Activated CD4-positive, alpha-beta T cell treated with anti-CD3 and anti-CD28 coated beads for 24 hours (primary cell): ENCODE results near the gene PRRT4.

ENCODE experiments used
- DNase-seq, 2 donors: peaks; one replicate each; pipeline ENCODE4 v3.0.0-alpha.2; 2020; ENCODE audit warnings: low read depth in 2 of 2

Gene PRRT4

DNA sequence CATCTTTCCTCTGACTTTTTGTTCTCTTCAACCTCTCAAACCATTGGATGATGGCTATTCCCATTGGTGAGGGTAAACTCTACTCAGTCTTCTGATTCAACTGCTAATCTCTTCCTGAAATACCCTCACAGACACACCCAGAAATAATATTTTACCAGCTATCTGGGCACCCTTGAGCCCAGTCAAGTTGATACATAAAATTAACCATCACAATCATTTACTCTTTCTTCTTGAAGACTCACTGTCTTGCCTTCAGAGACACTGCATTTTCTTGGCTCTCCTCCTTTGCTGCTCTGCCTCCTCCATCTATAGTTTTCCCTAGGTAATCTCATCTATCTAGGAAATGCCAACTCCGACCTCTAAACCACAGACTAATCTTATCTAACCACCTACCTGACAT, 12.6 kb upstream of the PRRT4 start:
- no peak for DNase-seq

DNA sequence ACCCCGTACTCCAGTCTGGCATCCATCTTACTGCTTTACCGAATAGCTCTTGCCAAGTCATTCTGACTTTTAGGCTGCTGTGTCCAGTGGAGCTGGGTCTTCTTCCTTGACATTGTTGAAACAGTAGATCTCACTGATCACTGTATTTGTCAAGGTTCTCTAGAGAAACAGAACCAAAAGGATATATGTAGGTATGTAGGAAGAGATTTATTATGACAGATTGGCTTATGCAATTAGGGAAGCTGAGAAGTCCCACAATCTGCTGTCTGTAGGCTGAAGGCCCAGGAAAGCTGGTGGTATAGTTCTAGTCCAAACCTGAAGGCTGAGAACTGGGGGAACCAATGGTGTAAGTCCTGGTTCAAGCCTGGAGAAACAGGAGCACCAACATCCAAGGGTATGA, 12.1 kb upstream of the PRRT4 start:
- DNase-seq = no peak

DNA sequence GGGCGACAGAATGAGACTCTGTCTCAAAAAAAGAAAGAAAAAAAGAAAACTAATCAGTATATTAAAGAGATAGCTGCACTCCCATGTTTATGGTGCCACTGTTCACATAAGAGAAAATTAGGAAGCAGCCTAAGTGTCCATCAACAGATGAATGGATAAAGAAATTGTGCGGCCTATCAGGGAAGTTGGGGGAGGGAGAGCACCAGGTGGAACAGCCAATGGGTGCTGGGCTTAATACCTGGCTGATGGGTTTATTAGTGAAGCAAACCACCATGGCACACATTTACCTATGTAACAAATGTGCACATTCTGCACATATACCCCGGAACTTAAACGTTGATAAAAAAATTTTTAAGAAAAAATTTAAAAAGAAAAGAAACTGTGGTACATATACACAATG, 9.0 kb upstream of the PRRT4 start:
- no peak for DNase-seq

DNA sequence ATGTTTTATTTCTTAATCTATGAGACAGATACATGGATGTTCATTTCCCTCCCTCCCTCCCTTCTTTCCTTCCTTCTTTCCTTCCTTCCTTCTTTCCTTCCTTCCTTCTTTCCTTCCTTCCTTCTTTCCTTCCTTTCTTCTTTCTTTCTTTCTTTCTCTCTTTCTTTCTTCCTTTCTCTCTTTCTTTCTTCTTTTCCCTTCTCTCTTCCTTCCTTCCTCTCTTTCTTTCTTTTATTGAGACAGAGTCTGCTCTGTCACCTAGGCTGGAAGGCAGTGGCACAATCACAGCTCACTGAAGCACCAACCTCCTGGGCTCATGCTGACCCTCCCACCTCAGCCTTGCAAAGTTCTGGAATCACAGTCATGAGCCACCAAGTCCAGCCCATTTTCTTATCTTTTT, 5.5 kb upstream of the PRRT4 start:
- DNase-seq = no peak

DNA sequence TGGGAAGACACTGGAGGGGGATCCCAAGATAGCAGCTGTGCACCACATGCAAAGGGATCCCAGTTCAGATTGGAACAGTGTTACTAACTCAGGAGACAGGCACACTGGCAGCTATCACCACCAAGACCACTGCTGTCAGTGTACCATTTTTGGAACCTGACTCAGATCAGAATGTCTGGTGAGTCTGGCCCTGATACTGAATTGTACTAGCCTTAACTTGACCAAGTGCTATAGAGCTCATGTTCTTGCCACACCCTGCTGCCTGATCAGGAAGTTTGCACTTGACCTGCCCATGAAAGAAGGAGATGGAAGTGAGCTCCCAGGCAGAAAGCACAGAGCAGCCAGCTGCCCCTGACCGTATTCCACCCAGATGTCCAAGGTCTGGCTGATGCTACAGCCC, 4.8 kb upstream of the PRRT4 start:
- DNase-seq = no peak

DNA sequence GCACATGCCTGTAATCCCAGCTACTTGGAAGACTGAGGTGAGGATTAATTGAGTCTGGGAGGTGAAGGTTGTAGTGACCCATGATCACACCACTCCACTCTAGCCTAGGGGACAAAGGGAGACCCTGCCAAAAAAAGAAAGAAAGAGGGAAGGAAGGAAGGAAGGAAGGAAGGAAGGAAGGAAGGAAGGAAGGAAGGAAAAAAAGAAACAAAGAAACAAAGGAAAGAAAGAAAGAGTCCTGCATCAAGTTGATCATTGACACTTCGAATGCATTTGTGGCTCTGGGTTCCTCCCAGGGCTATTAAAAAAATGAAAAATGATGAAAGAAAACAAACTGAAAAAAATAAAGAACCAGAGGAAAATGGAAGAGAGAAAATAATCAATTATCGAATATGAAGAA, 3.9 kb upstream of the PRRT4 start:
- no peak for DNase-seq

DNA sequence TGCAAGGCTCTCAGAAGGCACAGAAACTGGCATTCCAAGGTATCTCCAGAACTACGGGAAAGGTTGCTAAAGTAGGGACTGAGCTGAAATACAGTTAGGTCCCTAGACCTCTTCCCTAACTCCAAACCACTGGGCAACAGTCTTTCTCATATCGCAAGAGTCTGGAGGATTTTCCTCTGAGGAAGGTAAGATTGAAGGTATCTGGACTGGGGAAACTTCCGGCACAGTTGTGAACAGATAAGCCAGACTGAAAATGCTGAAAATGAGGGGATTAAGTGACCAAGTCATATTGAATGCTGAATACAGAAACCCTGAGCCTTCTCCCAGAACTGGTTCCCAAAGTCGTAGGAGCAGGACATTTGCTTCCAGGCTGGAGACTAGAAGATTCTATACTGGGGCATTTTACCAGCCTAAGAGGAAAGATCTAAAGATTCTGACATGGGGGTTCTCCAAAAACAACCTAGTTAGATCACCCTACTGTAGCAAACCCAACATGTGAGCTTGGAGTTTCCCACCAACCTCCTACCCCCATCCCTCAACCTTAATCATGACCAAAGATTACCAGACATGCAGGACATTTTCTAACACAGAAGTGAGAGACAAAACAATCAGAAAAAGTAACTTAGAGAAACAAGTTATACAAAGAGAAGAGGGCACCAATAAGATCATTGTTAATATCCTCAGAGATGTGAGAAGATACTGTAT, 2.8 kb upstream of the PRRT4 start:
- no peak for DNase-seq

DNA sequence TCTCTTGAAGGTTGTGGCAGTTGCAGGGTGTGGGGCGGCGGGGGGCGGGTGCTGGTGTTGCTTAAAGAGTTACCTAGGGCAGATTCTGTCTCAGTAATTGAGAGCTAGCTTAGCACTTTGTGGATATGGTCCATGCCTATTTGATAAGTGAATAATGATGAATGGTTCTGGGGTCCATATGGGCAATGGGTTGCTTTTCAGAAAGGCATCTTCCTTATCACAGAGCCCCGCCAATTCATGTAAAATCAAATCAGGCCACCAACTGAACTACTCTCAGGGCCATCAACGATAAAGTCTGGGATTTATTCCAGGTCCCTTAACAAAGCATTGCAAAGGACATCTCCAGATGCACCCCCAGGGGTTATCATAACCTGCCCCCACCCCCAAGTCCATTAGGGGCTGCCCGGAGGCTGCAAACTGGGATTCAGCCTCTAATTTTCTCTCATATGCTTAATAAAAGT, 1.8 kb upstream of the PRRT4 start:
- DNase-seq = no peak

DNA sequence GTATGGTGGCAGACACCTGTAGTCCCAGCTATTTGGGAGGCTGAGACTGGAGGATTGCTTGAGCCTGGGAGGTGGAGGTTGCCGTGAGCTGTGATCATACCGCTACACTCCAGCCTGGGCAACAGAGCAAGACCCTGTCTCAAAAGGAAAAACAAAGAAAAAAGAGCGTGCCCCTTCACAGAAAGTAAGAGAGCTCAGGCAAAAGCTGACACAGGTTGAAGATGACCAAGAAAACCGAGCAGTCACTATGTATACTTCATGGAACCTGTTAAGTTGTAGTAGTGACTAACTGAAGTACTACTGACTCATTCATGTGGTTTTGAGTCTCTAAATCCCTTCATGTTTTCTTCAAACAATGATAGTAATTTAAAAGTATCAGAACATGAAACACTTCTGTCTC, 1.2 kb upstream of the PRRT4 start:
- no peak for DNase-seq

GRCh38 chr7:128360359-128360678, 1.2 kb downstream of the PRRT4 start:
- no peak for DNase-seq

- no peak for DNase-seq
Measured at GRCh38 chr7:128359939-128360338, 1.6 kb downstream of the PRRT4 start.

GRCh38 chr7:128359336-128359735, 2.2 kb downstream of the PRRT4 start:
- DNase-seq = no peak

DNA sequence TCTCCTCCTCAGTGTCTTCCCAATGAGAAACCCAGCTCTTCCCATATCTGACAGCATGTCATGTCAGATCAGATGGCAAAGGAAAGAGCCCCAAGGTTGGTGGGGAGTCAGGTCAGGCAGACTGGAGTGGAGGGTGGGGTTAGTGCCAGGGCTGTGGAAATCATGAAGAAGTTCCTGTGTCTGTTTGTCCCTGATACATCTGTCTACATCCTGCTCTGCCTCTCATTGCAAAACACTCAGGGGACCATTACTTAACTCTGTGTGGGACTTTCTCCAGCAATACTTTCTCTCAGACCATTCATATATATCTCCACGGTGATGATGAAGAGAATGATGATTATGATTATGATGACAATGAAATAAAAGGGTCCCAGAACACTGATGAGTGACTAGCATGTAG, 3.3 kb downstream of the PRRT4 start:
- no peak for DNase-seq

DNA sequence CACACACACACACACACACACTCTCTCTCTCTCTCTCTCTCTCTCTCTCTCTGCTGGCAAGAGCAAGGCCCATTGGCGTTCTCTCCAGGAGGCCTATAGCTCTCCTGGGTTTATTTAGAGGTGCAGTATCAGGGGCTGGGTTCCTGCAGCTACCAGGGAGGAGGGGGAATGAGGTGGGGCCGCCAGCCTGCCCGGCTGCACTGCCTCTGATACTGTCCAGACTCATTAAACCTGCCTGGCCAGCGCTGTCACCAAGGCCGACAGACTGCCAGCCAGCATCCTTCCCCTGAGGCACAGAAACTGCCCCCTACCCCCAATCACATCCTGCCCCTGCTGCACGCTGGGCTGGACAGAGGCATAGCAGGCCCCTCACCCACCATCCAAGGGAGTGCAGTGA, 4.3 kb downstream of the PRRT4 start:
- DNase-seq = no peak

DNA sequence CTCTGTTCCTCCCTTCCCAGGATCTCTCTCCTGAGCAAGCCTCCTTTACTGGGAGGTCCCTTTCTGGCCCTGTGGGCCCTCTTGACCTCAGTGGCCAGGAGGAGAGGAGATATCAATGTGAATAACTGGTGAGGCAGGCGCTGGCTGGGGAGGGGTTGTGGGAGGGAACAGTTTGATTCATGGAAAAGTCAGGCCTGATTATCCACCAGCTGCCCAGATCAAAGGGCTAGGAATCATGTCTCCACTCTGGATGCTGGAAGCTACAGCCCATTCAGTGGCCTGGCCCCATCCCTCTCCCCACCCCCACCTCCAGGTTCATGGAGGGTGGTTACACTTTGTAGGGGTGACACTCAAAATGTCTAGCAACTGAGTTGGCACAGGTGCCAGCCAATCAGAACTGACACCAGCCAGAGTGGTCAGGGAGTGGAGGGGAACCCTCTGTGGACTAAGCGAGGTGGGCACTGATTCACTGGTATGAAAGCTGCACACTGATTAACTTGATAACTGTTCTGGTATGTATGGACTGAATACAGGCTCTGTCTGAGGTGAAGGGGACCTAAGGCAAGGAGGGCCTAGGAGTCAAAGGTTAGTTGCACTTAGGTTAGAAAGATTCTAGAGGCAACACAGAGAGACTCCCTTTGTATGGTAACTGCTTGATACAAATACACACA, 4.8 kb downstream of the PRRT4 start:
- DNase-seq = no peak

- no peak for DNase-seq
Measured at GRCh38 chr7:128353610-128354009, 7.9 kb downstream of the PRRT4 start.

- DNase-seq = no peak
Measured at GRCh38 chr7:128353189-128353588, 8.3 kb downstream of the PRRT4 start.

- DNase-seq = no peak
Measured at GRCh38 chr7:128352636-128353035, 8.9 kb downstream of the PRRT4 start.

GRCh38 chr7:128352153-128352537, 9.3 kb downstream of the PRRT4 start:
- DNase-seq = no peak

- DNase-seq = no peak
Measured at GRCh38 chr7:128351296-128352152, 10.0 kb downstream of the PRRT4 start.

- no peak for DNase-seq
Measured at GRCh38 chr7:128350708-128351295, 10.7 kb downstream of the PRRT4 start.

DNA sequence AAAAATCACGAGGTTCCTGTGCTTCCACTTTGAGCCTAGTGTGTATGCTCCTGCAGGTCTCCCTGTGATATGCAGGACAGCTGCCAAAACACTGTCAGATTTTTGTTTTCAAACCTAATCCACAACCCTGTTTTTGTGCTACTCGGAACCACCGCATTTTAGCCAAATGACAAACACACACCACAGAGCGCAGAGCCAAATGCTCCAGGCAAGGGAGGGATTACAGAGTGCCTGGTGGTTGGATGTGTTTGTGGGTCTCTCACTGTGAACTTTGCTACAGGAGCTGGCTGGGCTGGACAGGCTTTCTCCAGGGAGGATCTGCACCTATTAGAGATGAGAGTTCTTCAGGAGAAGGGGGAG, 12.0 kb downstream of the PRRT4 start:
- DNase-seq = no peak

- peak in 1 of 2 donors; percentile 42 for DNase-seq
Measured at GRCh38 chr7:128347647-128348097, 13.8 kb downstream of the PRRT4 start.
